ENCODE data around the gene MGMT. TPM values are rescaled to one million over a fixed set of nuclear protein-coding genes. Genes with fewer than 3 reads are reported as not detected.
"Not testable (repeated sequence)": the region's sequence is repeated elsewhere in the genome, so short reads cannot be mapped to it uniquely, and the experiment has no call there.

MGMT gene
- polyA plus RNA-seq (2013, experiment 1 of 2; ENCODE audit: insufficient read length): 14.3 TPM
- polyA plus RNA-seq (2013, experiment 2 of 2; ENCODE audit: insufficient read length): 16.4 TPM

DNA sequence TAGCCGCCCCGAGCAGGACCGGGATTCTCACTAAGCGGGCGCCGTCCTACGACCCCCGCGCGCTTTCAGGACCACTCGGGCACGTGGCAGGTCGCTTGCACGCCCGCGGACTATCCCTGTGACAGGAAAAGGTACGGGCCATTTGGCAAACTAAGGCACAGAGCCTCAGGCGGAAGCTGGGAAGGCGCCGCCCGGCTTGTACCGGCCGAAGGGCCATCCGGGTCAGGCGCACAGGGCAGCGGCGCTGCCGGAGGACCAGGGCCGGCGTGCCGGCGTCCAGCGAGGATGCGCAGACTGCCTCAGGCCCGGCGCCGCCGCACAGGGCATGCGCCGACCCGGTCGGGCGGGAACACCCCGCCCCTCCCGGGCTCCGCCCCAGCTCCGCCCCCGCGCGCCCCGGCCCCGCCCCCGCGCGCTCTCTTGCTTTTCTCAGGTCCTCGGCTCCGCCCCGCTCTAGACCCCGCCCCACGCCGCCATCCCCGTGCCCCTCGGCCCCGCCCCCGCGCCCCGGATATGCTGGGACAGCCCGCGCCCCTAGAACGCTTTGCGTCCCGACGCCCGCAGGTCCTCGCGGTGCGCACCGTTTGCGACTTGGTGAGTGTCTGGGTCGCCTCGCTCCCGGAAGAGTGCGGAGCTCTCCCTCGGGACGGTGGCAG is at the start of gene MGMT:
Gene MGMT (plus strand): TSS at position 539 of the 656 bp plus-strand sequence.
- peak; percentile 83 for DNase-seq

DNA sequence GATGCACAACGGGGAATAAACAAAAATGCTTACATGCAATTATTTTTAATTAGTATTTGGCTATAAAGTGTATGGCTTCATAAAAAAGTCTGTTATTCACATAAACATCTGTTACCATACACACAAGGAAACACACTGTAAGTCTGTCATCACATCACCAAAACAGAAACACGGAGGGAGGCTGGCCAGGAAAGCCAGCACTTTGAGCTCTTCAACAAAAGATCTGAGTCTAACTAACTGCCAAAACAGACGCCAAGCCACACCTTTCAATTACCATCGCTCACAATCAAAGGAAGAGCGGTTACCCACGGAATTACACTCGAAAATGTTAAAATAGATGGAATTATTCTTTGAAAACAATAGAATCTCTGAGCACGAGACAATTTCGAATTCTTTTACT is 49.2 kb upstream of the MGMT start:
- no peak for DNase-seq

DNA sequence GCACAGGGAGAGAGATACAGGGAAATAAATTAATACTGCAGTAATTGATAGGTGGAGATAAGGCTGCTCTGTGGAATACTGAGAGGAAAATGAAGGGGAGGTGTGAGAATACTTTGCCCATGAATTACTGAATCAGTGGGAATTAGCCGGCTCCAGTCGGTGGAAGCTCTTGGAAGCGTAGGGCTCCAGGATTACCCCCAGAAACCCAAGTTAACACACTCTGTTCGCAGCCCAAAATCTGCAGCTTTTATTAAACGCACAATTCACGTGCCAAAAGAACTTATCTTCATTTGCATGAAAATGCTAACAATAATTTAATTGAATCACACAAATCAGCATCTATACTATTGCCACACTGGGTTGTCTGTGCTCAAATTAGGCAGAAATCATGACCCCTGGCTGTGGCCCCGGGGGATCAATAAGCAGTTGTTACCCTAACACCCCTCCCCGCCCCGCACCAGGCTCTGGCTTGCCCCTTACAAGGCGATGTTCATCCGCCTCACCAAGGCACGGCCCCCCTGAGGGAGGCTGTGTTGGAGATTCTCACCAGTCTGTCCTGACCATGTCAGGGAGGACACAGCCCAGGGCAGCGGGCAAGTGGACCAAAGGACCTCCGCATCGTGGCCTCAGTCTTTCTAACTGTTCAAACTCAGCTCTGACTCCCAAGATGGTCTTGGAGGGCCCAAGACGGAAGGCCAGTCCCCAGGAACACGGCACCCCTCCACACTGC is 48.4 kb upstream of the MGMT start:
- DNase-seq: no peak

DNA sequence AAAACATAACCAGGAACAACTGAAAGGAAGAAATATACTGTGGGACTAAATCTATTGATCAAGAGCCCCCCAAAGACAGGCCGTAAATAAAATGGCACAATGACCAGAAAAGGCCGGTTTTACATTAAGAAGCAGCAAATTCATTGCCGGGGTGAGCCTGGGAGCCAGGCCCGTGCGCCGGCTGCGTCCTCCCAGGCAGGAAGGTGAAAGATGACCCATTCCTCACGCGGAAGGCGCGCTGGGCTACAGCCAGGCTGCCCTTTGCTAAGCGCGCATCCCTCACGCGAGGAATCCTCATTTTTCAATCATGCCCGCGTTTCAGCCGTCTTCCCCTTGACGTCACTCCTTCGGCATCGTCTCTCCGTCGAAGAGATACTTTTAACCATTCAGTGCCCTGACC is 47.6 kb upstream of the MGMT start:
- DNase-seq: no peak

DNA sequence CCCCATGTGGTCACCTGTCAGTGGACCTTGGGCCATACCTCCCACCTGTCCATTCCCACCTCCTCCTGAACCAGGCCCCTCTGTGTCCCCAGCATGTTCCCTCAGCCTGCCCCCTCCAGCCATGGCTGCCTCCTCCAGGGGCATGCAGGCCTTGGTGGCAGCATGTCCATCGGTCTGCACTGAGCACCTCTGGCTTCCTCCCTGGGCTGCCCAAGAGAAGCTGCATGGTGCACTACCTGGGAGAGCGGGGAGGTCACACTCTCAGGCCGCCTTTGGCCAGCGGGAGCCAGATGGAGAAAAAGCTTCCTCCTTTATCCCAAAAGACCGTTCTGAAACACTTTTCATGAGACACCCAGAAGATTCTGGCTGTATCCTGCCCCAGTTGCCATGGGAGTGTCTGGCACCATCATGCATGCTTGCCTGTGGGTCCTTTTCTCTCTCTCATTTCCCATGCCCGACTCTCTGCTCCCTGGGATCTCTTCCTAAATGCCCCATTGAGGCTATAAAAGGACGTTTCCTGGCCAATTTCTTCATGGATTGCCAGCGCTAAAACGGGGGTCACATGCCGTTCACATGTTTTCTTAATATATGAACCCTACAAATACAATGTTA is 45.5 kb upstream of the MGMT start:
- no peak for DNase-seq

DNA sequence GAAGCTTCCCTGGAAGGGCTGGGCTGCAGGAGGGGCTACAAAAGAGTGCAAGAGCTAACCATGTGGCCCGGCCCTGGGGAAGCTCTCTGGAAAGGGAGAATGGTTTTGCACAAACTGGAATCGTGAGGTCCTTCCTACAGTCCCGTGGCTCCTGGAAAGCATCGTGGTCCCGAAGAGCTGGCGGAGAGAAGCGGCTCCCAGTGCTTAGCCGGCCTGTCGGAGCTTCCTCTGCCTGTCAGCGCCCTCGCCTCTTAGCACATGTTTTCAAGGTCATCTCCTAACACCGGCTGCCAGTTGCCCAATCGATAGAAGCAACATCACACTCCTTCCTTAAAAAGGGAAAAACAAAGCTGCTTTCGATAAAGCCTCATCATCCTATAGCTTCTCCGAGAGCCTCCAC is 42.1 kb upstream of the MGMT start:
- DNase-seq: no peak

DNA sequence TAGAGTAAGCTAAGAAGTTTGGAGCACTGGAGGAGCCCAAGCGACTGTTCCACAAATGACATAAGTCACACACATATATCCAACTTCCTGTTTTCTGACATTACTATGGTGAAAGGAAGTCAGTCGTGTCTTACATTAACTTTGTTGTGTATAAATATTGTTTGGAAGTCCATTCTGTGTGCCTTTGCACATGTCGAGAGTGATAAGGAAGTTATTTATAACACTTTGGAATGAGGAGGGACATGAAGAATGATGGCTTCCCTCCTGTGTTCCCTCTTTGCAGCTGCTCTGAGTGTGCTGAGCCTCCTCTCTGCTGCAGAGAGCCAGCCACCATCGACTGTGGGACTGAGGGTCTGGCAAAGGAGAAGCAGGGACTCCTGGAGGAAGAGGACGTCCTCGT is 40.4 kb upstream of the MGMT start:
- DNase-seq: no peak

DNA sequence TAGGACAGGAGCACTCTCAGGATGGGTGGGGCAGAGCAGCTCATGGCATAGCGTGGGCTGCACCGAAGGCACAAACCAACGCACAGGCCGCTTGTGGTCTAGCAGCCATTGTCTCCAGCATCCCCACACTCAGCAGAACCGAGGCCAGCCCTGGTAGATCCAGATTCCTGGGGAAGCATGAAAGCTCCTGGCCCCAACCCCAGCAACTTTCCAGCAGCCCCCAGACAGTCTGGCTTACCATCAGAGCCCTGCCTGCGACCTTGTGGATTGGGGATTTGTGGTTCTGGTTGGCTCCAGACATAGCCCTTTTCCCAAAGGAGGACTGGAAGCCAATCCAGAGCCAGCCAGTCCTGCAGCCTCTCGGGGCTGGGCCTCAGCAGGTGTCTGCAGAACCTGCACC is 33.8 kb upstream of the MGMT start:
- DNase-seq: no peak

DNA sequence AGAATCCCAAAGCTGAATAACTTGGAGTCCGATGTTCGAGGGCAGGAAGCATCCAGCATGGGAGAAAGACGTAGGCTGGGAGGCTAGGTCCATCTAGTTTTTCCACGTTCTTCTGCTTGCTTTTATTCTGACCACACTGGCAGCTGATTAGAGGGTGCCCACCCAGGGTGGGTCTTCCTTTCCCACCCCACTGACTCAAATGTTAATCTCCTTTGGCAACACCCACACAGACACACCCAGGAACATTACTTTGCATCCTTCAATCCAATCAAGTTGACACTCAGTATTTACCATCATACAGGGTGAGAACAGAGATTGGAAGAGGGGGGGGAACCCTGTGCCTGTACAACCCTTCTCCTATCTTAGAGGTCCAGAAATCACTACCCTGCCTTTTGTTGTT is 31.3 kb upstream of the MGMT start:
- DNase-seq: not testable (repeated sequence)

DNA sequence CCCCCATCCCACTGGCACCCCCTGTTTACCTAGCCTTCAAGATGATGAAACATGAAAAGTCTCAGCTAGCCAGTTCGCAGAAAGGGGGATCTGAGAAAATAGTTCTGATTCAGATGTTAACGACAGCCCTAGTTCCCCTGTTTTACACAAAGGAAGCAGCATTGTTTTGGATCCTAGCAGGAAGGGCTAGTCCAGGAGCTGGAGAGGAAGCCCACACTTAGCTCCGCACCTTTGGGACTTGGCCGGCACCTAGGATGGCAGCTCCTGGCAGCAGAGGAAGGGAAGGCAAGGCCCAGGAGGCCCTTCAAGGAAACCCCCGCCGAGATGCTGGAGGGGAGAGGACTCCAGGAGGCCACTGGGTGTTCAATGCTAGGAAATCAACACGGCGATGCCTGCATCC is 29.0 kb upstream of the MGMT start:
- no peak for DNase-seq

DNA sequence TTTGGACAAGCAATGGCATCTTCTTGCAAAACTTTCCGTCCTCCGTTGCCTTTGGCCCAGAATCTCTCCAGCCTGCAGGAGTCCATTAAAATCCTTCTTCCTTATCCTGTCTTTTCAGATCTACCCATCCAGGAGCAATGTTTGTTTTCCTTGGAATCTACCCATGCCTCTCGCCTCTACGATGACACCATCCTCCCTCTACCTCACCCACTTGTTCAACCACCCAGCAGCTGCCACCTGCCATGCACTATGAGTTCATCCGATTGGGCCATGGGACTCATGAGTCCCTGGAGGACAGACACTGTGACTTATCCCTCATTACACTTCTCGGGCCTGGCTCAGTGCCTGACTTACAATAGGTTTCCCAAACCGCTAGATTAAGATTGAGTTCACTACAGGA is 26.8 kb upstream of the MGMT start:
- DNase-seq: no peak

DNA sequence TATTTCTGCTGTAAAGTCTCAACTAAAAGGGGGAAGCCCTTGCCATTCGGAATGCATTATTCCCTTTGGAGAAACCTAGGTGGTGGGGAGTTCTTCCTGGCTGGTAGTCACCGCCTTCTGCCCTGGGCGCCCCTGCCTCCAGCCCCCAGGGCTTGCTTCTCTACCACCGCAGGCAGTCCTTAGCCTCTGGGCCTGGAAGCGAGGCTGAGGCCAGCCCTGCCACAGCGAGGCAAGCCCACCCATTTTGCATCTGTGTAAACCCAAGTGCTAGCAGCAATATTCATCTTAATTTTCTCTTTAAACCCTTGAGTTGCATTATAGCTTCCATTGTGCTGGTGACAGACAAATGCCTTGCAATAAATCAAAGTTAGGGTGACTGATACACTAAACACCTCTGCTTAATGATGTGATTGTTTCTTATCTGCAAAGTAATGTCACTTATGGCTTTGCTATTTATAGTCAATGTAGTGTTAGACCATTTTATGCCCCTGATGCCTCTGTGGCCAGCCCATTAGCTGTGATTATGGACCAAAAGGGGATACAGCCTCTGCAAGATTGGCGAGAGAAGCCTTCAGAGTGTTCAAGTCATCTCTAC is 26.2 kb upstream of the MGMT start:
- DNase-seq: no peak

DNA sequence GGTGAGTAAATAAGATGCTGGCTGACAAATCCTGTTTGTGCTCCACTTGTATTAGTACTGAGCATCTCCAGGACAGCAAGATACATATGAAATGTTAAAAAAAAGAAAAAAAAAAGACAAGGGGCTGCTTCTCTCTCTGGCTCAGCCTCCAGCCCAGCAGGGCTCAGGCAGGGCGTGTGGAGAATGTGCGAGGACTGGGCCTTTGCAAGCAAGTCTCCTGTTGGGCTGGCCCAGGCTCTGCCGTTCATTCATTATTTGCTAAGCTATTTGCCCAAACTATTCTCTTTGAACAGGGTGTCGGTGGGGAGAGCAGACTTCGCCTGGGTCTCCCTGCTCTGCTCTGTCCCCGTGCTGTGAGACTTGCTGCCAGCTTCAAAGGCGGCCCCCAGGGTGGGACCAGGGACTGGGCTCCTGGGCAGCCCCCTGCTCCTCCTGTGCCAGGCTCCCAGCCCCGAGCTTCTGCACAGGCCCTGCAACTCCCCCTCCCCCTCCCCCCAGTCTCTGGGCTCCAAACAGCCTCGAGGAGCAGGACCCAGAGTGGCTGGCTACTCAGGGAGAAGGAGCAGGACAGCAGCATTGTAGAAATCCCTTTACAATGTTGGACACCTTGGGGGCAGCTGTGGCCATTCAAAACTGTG is 25.6 kb upstream of the MGMT start:
- DNase-seq: no peak

DNA sequence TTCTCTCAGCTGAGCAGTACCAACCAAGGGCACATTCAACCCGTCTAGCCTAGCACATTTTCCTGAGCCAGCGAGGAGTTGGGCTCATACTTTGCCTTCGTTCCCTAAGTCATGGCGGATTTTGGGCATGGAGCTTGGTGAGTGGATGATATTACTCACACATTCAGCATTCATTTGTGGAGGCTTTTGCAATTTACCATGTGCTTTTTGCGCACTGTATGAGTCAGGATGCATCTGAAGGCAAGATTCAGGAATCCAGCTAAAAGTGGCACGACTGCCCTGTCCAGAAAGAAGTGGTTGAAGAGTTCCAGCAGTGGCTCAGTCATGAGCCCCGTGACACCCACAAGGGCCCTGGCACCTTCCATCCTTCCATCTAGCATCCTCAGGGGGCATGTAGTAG is 24.2 kb upstream of the MGMT start:
- no peak for DNase-seq

DNA sequence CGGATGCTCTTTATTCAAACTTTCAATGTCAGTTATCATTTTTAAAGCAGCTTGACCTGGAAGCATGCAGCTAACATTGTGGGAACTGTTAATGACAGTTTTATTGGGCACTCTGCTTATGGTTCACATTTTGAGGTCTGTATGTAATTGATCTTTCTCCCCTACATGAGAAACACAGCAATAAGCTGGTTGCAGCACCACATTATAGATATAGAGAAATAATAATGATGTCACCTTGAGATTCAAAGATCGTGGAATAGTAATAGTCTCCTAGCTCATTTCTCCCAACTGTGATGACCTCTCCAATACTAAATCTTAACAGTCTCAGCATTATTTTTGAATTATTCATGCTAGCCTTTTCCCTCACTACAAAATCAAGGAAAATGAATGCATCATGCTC is 22.7 kb upstream of the MGMT start:
- DNase-seq: no peak

DNA sequence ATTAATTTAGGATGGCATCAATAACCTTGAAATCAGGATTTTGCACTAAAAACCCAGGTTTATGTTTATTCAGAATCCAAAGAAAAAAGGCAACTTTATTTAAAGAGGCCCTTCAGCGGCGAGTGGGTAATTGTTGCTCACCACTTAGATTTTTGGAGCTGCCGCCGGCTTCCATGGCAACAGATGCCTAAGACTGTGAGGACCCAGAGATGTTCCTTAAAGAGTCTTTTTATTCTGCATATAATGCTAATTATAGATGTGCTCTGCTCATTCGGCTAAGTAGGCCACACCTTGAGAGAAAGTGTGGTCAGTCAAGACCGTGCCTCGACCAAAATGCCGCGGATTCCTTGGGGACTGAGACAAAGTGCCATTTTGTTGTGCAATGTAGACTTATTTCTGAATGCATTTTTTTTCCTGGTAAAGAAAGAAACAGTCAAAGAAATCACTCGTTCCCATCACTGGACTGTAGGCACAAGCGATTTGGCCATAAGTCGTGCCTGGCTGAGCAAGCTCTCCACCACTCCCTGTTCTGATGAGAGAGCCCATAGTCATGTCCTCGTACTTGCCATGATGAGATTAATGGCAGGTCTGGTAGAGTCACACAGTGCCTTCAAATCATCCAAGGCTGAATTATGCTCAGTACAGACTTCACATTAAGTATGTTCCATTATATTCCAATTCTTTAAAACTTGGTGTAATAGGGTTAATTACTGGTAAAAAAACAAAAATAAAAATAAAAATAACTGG is 21.4 kb upstream of the MGMT start:
- no peak for DNase-seq

DNA sequence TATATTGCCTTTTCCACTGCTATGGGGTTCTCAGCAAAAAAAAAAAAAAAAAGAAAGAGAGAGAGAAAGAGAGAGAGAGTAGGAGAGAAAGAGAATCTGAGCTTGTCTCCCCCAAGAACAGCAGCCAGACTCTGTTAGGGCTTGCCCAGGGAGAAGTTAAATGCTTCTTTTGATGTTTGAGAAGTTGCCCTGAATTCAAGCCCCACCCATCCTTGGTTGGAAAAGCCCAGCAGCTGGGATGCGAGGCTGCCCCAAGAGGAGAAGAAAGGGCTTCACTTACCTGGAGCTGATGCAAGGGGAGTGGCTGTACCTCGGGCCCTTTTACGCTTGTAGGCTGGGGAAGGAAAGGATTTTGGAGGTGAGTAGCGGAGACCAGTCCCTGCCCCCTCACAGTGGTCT is 20.9 kb upstream of the MGMT start:
- DNase-seq: no peak

DNA sequence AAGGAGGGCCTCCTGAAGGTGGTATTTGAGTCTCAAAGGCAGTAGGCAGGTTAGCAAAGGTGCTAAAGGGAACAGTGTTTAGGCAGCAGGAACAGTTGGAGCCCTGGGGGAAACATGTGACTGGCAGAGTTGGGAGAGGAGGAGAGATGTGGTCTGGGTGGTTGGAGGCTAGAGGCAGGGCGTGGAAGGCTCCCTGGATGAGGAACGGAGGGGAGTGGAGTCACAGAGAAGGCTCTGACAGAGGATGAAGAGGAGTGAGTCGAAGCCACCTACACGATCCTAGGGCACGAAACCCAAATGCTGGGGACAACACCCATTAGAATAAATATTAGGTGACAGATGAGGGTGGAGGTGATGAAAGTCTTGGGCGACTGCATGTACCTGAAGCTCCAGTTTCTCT is 19.6 kb upstream of the MGMT start:
- no peak for DNase-seq

DNA sequence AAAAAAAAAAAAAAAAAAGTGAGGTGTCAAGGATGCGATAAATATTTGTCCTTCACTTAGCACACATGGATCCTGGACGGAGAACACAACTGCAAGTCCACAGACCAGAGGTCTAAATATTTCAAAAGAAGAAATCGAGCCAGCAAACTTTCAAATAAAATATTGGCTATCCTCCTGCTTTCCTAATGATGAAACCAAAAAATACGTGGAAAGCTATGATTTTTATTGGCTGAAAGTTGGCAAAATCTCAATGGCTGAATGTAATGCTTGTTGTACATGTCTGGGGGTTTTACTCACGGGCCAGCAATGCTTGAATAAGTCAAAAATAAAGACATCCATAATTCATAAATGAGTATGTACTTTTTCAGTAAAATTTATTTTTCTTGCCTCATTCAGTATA is 19.0 kb upstream of the MGMT start:
- no peak for DNase-seq

DNA sequence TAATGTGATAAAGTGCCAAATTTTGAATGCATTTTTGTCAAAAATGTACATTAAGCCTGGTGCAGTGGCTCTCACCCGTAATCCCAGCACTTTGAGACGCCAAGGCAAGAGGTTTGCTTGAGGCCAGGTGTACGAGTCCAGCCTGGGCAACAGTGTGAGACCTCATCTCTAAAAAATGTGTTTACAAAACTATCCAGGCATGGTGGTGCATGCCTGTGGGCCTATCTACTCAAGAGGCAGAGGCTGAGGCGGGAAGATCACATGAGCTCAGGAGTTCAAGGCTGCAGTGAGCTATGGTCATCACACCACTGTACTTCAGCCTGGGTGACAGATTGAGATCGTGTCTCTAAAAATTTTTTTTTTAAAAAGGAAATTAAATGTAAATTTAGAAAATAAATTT is 18.5 kb upstream of the MGMT start:
- DNase-seq: no peak

DNA sequence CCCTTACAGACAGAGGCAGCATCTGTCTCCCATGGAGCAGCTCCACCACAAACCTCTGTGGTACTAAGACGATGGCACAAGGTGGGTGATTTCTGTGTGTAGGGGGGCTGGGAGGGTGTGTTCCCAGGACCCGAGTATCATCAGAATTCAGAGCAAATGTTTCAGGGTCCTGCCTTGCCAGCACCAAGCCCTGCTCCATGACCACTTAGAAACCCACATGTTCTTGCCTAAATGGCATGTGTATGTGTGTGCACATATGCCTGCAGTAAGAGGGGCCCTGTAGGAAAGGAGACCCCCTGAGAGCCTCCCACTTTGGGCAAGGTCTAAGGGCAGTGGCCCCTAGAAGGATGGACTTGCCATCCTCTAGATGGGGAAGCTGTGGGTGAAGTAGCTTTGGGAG is 17.1 kb upstream of the MGMT start:
- DNase-seq: no peak

DNA sequence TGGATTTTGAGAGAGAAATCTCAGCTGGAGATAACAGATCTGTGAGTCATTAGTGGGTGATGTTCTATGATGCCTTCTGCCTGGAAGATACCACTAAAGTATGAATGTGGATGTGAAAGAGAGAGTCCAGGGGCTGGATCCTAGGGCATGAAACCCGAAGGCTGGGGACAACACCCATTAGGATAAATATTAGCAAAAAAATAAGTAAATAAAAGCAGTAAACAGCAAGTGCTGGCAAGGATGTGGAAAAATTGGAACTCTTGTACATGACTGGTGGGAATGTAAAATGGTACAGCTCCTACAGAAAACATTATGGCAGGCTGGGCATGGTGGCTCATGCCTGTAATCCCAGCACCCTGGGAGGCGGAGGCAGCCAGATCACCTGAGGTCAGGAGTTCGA is 16.6 kb upstream of the MGMT start:
- DNase-seq: no peak

All from fibroblast of skin of back (primary cell).